Measurements from ENCODE around the gene BICRAL. TPM values are rescaled to one million over a fixed set of nuclear protein-coding genes. Genes with fewer than 3 reads are reported as not detected.
"Not testable (repeated sequence)": the region's sequence is repeated elsewhere in the genome, so short reads cannot be mapped to it uniquely, and the experiment has no call there.

The BICRAL gene
- total RNA-seq, 1 donor from 2014 or later: 8.2 TPM

GRCh38 chr6:42845327-42845694 lies 63.5 kb downstream of the BICRAL start:
- DNase-seq (ENCODE audit: low read depth): no peak

- no peak for DNase-seq (ENCODE audit: low read depth)
Measured at GRCh38 chr6:42846505-42846904, 64.7 kb downstream of the BICRAL start.

- no peak for DNase-seq (ENCODE audit: low read depth)
Measured at GRCh38 chr6:42848700-42849099, 66.8 kb downstream of the BICRAL start.

- no peak for DNase-seq (ENCODE audit: low read depth)
Measured at GRCh38 chr6:42851599-42851998, 69.7 kb downstream of the BICRAL start.

GRCh38 chr6:42860036-42860435 lies 78.2 kb downstream of the BICRAL start:
- DNase-seq (ENCODE audit: low read depth): no peak

- no peak for DNase-seq (ENCODE audit: low read depth)
Measured at GRCh38 chr6:42860481-42860880, 78.6 kb downstream of the BICRAL start.

- no peak for DNase-seq (ENCODE audit: low read depth)
Measured at GRCh38 chr6:42864602-42865001, 82.8 kb downstream of the BICRAL start.

- no peak for DNase-seq (ENCODE audit: low read depth)
Measured at GRCh38 chr6:42870145-42870936, 88.5 kb downstream of the BICRAL start.

- no peak for DNase-seq (ENCODE audit: low read depth)
Measured at GRCh38 chr6:42871711-42872110, 89.9 kb downstream of the BICRAL start.

- no peak for DNase-seq (ENCODE audit: low read depth)
Measured at GRCh38 chr6:42873313-42873712, 91.5 kb downstream of the BICRAL start.

GRCh38 chr6:42877695-42878094 lies 95.8 kb downstream of the BICRAL start:
- DNase-seq (ENCODE audit: low read depth): no peak

GRCh38 chr6:42879372-42880239 lies 97.8 kb downstream of the BICRAL start, which contains the start of gene RPL7L1:
RPL7L1 (plus strand) TSS chr6:42879616; CDS start chr6:42879911, 295 bp downstream.
- DNase-seq (ENCODE audit: low read depth): peak; percentile 85

GRCh38 chr6:42880240-42880817 lies 98.5 kb downstream of the BICRAL start:
- DNase-seq (ENCODE audit: low read depth): not testable (repeated sequence)

GRCh38 chr6:42880871-42881270 lies 99.0 kb downstream of the BICRAL start:
- DNase-seq (ENCODE audit: low read depth): not testable (repeated sequence)

GRCh38 chr6:42885702-42886101 lies 103.8 kb downstream of the BICRAL start:
- no peak for DNase-seq (ENCODE audit: low read depth)

GRCh38 chr6:42888201-42888600 lies 106.3 kb downstream of the BICRAL start:
- not testable (repeated sequence) for DNase-seq (ENCODE audit: low read depth)

GRCh38 chr6:42889815-42890214 lies 108.0 kb downstream of the BICRAL start:
- no peak for DNase-seq (ENCODE audit: low read depth)

- DNase-seq (ENCODE audit: low read depth): peak; percentile 91
Measured at GRCh38 chr6:42890311-42891198, 108.7 kb downstream of the BICRAL start.

- no peak for DNase-seq (ENCODE audit: low read depth)
Measured at GRCh38 chr6:42891199-42891722, 109.4 kb downstream of the BICRAL start.

GRCh38 chr6:42894041-42894828 lies 112.4 kb downstream of the BICRAL start:
- not testable (repeated sequence) for DNase-seq (ENCODE audit: low read depth)
